SW 1271 (cell line): ENCODE measurements around the gene TENM4.
"Not testable (repeated sequence)": the region's sequence is repeated elsewhere in the genome, so short reads cannot be mapped to it uniquely, and the experiment has no call there.

Experiments
- DNase-seq, 2 experiments: peaks; one replicate each; lab custom pipeline; 2025; lab: John Stamatoyannopoulos, UW

TENM4 gene

GRCh38 chr11:79244798-79245197, 196.0 kb downstream of the TENM4 start:
- DNase-seq = no peak

- DNase-seq = no peak
These were observed 196.5 kb downstream of the TENM4 start for GRCh38 chr11:79244241-79244772.

DNA sequence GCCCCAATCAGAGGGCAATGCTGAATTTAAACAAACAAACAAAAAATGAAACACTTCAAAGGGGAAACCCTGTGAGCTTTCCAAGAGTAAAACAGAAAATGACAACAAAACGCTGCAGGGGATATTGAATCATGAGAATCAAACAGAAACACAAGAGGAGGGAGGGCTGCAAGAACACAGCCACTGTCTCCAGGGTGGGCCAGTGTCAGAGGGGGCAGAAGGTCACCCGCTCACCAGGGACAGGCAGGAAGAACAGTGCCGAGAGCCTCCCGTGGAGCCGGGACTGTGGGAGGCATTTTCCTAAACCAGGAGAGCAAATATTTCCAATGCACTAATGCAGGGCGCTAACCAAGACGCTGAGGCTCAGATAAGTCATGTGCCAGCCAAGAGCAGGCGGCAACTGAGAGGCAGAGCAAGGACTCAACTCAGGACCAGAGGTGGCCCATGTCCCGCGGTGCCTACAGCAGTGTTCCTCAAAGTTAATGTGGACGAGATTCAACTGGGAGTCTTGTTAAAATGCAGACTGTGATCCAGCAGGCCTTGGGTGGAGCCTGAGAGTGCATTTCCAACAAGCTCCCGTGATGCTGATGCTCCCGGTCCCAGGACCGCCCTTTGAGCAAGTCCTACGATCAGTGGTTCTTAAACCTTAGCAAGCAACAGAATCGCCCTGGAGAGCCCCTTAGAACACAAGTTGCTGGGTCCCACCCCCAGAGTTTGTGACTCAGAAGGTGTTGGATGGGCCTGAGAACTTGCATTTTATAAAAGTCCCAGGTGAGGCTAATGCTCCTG, 197.2 kb downstream of the TENM4 start:
- no peak for DNase-seq

DNA sequence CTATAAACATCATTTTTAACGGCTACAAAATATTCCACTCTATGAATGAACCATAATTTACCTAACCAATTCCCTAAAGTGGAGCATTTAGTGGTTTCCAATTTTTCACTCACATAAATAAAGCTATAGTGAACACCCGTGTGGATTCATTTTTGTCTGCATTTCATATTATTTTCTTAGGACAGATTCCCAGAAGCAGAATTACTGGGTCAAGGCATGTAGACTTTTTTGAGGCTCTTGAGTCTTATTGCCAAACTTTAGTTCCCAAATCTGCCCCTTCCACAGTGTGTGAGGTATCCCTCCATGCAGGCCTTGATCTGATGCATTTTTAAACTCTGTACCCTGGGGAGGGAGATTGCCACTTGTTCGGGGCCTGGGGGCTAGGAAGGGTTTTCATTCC, 198.2 kb downstream of the TENM4 start:
- DNase-seq = no peak

- DNase-seq = no peak
These were observed 199.0 kb downstream of the TENM4 start for GRCh38 chr11:79241852-79242241.

GRCh38 chr11:79241205-79241851, 199.5 kb downstream of the TENM4 start:
- DNase-seq = no peak

- DNase-seq = no peak
These were observed 203.1 kb downstream of the TENM4 start for GRCh38 chr11:79237703-79238102.

- DNase-seq = no peak
These were observed 203.7 kb downstream of the TENM4 start for GRCh38 chr11:79237091-79237490.

- no peak for DNase-seq
These were observed 204.3 kb downstream of the TENM4 start for GRCh38 chr11:79236541-79236971.

- no peak for DNase-seq
These were observed 205.1 kb downstream of the TENM4 start for GRCh38 chr11:79235696-79236095.

DNA sequence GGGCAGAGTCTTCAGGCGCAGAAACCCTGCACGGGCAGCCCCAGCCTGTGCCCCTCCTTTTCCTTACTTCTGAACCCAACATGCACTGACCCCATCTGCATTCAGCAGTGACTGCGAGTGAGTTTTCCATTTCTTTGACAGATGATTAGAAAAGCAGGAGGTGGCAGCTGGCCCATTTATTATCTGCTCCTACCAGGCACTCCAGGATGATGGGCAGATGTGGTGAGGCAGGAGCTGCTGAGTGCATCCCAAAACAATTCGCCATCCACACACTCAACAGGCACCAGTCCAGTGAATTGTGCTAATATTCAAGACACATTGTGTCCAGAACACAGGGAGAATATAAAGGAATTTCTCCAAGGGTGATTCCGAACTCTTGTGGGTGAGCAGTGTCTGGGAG, 208.5 kb downstream of the TENM4 start:
- no peak for DNase-seq

DNA sequence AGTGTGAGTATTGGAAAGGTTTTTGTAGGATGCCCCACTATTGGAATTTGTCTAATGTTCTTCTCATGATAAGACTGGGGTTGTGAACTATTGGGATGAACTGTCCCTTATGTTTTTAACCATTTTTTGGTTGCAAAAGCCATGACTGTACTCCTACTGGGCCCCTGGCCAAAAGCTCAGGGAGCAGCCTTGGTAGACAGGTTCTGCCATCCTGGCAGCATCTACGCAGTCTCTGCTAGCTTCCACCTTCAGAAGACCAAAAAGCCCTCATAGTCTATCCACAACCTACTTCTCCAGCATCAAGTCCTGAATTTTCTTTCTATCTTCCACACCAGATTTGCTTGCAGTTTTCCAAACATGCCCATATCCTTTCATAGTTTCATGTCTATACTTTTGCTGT, 211.8 kb downstream of the TENM4 start:
- no peak for DNase-seq

DNA sequence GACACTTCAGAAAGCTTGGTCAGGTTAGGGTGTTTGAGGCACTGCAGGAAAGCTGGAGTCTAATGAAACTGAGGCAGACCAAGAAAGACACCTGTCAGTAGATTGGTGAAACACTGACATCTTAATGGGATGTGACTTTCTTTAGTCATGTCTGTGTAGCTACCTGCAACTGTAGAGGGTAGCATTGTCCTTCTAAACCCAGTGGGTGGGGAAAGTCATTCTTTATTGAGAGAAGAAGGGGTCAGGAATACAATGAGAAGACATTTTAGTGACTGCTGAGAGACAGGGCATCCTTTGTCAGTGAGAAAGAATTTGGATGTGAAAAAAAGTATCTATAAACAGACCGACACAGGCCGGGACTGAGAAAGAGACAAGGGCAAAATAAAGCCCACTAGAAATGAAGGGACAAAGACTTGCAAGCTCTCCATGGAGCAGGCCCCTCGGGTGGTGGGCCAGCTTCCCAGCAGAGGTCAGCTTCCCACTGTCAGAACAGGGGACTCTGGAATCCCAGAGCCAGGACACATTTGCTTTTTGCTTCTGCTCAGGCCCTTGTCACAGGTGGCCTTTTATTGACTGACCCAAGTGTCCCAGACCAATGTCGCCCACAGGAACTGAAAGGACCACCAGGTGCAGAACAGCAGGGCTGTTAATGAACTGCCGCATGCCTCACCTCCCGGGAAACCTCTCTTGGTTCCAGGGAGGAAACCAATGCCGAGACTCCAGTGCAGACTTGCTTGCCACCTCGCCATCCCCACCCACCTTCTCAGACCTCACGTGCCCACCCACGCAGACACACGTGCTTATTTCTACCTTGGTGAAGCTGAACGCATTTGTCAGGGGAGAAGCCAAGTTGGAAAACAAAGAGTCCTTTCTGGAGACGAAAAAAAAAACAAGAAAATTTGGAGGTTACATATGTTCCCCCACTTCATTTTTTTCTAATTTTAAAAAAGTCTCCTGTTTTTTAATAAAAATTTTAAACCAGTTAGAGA, 212.8 kb downstream of the TENM4 start:
- DNase-seq = no peak

DNA sequence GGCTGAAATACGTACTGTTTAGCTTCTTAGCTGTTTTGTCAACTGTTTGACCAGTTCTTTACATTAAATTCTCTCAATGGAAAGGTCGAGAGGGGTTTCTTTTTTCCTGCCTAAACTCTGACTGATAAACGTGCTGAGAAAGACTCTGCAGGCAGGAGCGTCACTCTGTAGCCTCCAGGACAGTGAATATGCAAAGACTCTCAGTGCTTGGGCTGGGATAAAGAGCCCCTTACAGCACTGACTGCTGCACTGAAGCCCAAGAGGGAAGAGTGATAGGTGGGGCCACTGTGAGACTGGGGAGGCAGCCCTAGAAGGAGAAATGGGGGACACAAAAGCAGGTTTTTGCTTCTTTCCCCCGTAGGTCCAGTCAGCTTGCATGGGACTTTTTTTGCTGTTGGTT, 213.5 kb downstream of the TENM4 start:
- no peak for DNase-seq

- DNase-seq = no peak
These were observed 214.7 kb downstream of the TENM4 start for GRCh38 chr11:79226126-79226525.

- not testable (repeated sequence) for DNase-seq
These were observed 218.7 kb downstream of the TENM4 start for GRCh38 chr11:79222163-79222562.

GRCh38 chr11:79221444-79222130, 219.2 kb downstream of the TENM4 start:
- DNase-seq = no peak

GRCh38 chr11:79220171-79220570, 220.7 kb downstream of the TENM4 start:
- no peak for DNase-seq

DNA sequence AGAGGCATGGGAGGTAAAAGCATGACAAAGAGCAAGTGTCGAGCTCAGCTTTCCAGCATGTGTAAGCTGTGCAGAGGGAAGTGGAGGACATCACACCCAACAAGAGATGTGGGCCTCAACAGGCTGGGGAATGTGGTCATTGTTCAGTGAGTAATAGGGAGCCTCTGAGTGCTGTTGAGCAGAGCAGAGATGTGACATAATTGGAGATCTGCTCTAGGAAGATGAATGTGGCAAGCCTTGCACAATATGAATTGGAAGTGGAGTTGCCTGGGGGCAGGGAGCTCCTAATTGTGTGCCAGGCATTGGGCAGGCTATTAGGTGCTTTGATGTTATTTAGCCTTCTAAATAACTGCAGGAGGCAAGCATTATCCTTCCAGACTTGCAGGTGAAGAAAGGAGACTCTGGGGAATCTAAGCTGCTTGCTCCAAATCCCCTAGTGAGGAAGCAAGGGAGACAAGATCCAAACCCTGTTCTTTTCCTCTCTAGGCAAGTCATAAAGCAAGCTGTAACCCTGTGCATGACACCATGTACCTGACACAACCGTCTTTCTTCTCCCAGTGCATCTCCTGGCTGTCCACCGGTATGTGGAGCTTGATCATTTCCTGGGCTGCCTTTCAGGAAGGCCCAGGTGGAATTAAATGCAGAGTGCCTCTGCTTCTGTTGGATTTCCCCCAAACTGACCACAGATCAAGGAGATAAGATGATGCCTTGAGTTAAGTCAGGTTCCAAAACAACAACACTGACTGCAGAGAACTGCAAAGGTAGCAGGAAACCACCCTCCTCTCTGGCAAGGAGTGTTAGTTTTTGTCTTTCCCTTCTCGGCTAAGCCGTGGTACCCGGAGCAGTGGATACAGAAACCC, 221.4 kb downstream of the TENM4 start:
- DNase-seq = no peak

- no peak for DNase-seq
These were observed 228.1 kb downstream of the TENM4 start for GRCh38 chr11:79212741-79213190.
